Mesendoderm (in vitro differentiated cells): ENCODE data around the gene TRERF1.

Experiments used
- DNase-seq: peaks from one replicate; pipeline ENCODE4 v3.0.0; 2013
- H2AK5ac ChIP-seq: 2 replicates; pipeline ENCODE4 v1.6.1; 2013; ENCODE audit warnings: low read length, inconsistent platforms
- H2BK120ac ChIP-seq: 2 replicates; pipeline ENCODE4 v1.6.1; 2013; ENCODE audit warnings: low read depth, mild to moderate bottlenecking, low read length, moderate library complexity, mixed read lengths
- H2BK15ac ChIP-seq: replicated peaks from 2 replicates; pipeline ENCODE4 v1.6.1; 2013; ENCODE audit warnings: low read depth, mild to moderate bottlenecking, moderate library complexity
- H2BK5ac ChIP-seq: 2 replicates; pipeline ENCODE4 v1.6.1; 2013; ENCODE audit warnings: low read length, inconsistent platforms
- H3K18ac ChIP-seq: 2 replicates; pipeline ENCODE4 v1.6.1; 2013; ENCODE audit warnings: mild to moderate bottlenecking, low read length, mixed read lengths
- H3K23ac ChIP-seq: one replicate; pipeline ENCODE4 v1.6.1; 2013; ENCODE audit warnings: low read length
- H3K27ac ChIP-seq: 2 replicates; pipeline ENCODE4 v1.5.1; 2013; ENCODE audit warnings: low read depth, mild to moderate bottlenecking, inconsistent platforms, low read length, moderate library complexity
- H3K27me3 ChIP-seq: 2 replicates; pipeline ENCODE4 v1.6.1; 2013; ENCODE audit warnings: low read length, control low read depth, mild to moderate bottlenecking, inconsistent platforms; ENCODE audit not compliant: insufficient read depth, poor library complexity
- H3K36me3 ChIP-seq: 2 replicates; pipeline ENCODE4 v1.6.1; 2013; ENCODE audit warnings: low read length, inconsistent platforms; ENCODE audit not compliant: control insufficient read depth, insufficient read depth
- H3K4ac ChIP-seq: one replicate; pipeline ENCODE4 v1.6.1; 2013; ENCODE audit warnings: low read depth, mild to moderate bottlenecking, low read length, moderate library complexity
- H3K4me1 ChIP-seq: 2 replicates; pipeline ENCODE4 v1.6.1; 2013; ENCODE audit warnings: low read depth, low read length, inconsistent platforms; ENCODE audit not compliant: control insufficient read depth
- H3K4me2 ChIP-seq: 2 replicates; pipeline ENCODE4 v1.6.1; 2013; ENCODE audit warnings: low read length
- H3K4me3 ChIP-seq: 2 replicates; pipeline ENCODE4 v1.5.1; 2013; ENCODE audit warnings: mild to moderate bottlenecking, low read length
- H3K56ac ChIP-seq: one replicate; pipeline ENCODE4 v1.6.1; 2013; ENCODE audit warnings: low read length
- H3K79me1 ChIP-seq: 2 replicates; pipeline ENCODE4 v1.6.1; 2013; ENCODE audit warnings: low read length, inconsistent platforms
- H3K79me2 ChIP-seq: 2 replicates; pipeline ENCODE4 v1.6.1; 2013; ENCODE audit warnings: mild to moderate bottlenecking, low read length; ENCODE audit not compliant: control insufficient read depth, insufficient read depth
- H3K9ac ChIP-seq: 2 replicates; pipeline ENCODE4 v1.6.1; 2013; ENCODE audit warnings: low read length, inconsistent platforms
- H4K5ac ChIP-seq: one replicate; pipeline ENCODE4 v1.6.1; 2013; ENCODE audit warnings: low read length
- H4K8ac ChIP-seq: one replicate; pipeline ENCODE4 v1.6.1; 2013; ENCODE audit warnings: low read depth, mild to moderate bottlenecking, control low read depth, low read length, moderate library complexity
- WGBS: extraction: QIAGEN DNeasy Blood & Tissue Kit; methylation state at CpG from one replicate; pipeline ENCODE4 v1.1.7; 2013; ENCODE audit warnings: low lambda C conversion rate, missing lambda C conversion rate; ENCODE audit not compliant: insufficient coverage; ENCODE audit errors: extremely low coverage; 5-methylcytosine and 5-hydroxymethylcytosine counted together

Gene TRERF1

GRCh38 chr6:42302411-42302810 is 149.3 kb downstream of the TRERF1 start:
- Histone ChIP-seq H3K4me2 (no peak overlapping the region), H3K4ac (no peak overlapping the region), H3K27me3 (no peaks in the 10 kb centered on the region), H4K8ac (no peak overlapping the region), H3K4me1 (peaks cover 3% of the 10 kb centered on the region), H2AK5ac (no peak overlapping the region), H2BK120ac (no peak overlapping the region), H3K9ac (no peak overlapping the region), H3K79me1 (no peaks in the 10 kb centered on the region), H3K4me3 (no peak overlapping the region), H3K36me3 (no peaks in the 10 kb centered on the region), H3K56ac (no peak overlapping the region), H2BK15ac (no peak overlapping the region), H3K23ac (no peak overlapping the region), H3K79me2 (no peaks in the 10 kb centered on the region), H4K5ac (no peak overlapping the region), H2BK5ac (no peak overlapping the region), H3K27ac (no peak overlapping the region), H3K18ac (no peak overlapping the region)
- no peak for DNase-seq
- no CpG with 5 or more reads among the region's 3 CpGs for WGBS

DNA sequence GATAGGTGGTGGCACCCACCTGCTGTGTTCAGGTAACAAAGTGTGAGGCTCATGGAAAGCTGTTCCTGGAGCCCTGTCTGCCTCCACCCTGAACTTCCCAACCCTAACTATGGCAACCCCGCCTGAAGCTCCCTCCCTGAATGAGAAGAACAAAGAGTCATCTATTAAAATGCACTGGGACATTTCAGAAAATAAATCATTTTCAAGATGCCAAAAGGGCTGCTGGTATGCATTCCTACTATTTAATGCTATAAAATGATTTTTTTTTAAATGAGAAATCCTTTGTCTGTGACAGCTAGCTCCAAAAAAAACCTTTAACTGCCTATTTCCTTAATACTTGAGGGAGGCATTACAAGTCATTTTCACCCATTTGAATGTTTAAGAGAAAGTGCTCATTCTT is 149.7 kb downstream of the TRERF1 start:
- Histone ChIP-seq H3K23ac (no peak overlapping the region), H3K4ac (no peak overlapping the region), H3K56ac (no peak overlapping the region), H3K79me2 (no peaks in the 10 kb centered on the region), H2BK5ac (no peak overlapping the region), H3K79me1 (no peaks in the 10 kb centered on the region), H3K27me3 (no peaks in the 10 kb centered on the region), H4K8ac (no peak overlapping the region), H4K5ac (no peak overlapping the region), H3K4me2 (no peak overlapping the region), H2AK5ac (no peak overlapping the region), H3K4me3 (no peak overlapping the region), H3K27ac (no peak overlapping the region), H3K18ac (no peak overlapping the region), H2BK120ac (no peak overlapping the region), H3K9ac (no peak overlapping the region), H2BK15ac (no peak overlapping the region), H3K36me3 (no peaks in the 10 kb centered on the region), H3K4me1 (peaks cover 3% of the 10 kb centered on the region)
- no CpG with 5 or more reads among the region's 1 CpG for WGBS
- no peak for DNase-seq

DNA sequence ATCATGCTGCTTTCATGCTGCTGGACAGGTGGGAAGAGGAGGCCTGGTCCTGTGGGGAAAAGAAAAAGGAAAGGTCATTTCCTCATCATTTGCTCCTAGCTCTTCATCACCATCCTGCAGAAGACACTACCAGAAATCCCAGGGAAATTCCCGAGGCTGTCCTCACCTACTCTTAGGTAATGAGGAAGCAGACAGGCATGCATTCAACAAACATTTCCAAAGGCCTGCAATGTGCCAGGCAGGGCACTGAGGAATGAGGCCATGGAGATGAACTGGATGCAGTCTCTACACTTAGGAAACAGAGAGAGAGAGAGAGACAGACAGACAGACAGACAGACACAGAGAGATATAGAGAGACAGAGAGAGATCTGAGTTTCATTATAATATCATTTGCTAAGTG is 151.0 kb downstream of the TRERF1 start:
- Histone ChIP-seq H2BK15ac (no peak overlapping the region), H4K8ac (no peak overlapping the region)

DNA sequence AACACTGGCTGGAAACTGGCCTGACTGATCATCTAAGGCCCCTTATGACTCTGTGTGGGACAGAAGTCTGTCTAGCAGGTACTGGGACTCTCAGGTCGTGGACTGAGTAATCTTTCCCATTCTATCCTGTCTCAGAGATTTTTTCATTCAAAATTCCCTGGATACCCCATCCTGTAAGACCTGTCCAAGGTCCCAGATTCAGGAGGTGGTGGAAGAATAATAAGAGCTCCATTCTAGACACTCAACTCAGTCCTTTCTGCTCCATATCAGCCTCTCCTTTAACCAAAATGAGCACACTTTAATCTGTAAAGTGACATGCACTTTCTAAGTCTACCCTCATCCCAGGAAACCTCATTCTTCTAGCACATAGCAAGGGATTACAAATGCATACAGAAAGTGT is 151.5 kb downstream of the TRERF1 start:
- no peaks in the 10 kb centered on the region for H3K79me1 ChIP-seq

More for the DNA sequence above, 151.0 kb downstream of the TRERF1 start:
- DNase-seq: no peak
- H3K4me3 ChIP-seq: no peak overlapping the region
- no peaks in the 10 kb centered on the region for H3K79me1 ChIP-seq
- H3K18ac ChIP-seq: no peak overlapping the region
- no peak overlapping the region for H3K4ac ChIP-seq
- no CpG with 5 or more reads among the region's 1 CpG for WGBS
- no peaks in the 10 kb centered on the region for H3K27me3 ChIP-seq
- no peak overlapping the region for H2BK5ac ChIP-seq
- peaks cover 3% of the 10 kb centered on the region for H3K4me1 ChIP-seq
- no peak overlapping the region for H3K27ac ChIP-seq
- H3K56ac ChIP-seq: no peak overlapping the region
- H3K36me3 ChIP-seq: no peaks in the 10 kb centered on the region
- no peak overlapping the region for H3K4me2 ChIP-seq
- H2AK5ac ChIP-seq: no peak overlapping the region
- H4K5ac ChIP-seq: no peak overlapping the region
- no peak overlapping the region for H3K9ac ChIP-seq
- H2BK120ac ChIP-seq: no peak overlapping the region
- no peak overlapping the region for H3K23ac ChIP-seq
- H3K79me2 ChIP-seq: no peaks in the 10 kb centered on the region

DNA sequence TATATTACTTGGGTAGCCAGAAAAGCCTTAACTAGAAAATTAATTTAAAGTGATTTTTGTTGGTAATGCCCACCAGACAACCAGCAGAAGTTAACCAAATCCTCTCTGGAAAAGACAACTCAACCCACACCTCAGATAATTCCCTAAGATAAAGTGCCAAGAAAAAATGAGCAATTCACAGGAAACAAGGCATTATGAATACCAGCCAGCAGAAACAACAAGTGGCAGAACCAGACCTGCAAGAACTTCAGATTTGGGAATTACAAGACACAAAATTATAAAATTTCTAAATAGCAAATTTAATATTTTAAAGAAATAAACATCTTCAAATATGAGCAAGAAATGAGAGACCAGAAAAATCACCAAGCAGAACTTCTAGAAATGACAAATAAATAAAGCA is 154.1 kb downstream of the TRERF1 start:
- Histone ChIP-seq H3K79me1 (no peaks in the 10 kb centered on the region), H3K79me2 (no peaks in the 10 kb centered on the region), H2BK120ac (no peak overlapping the region), H3K4ac (no peak overlapping the region), H3K56ac (no peak overlapping the region), H2AK5ac (no peak overlapping the region), H4K8ac (no peak overlapping the region), H2BK5ac (no peak overlapping the region), H3K27me3 (no peaks in the 10 kb centered on the region), H3K23ac (no peak overlapping the region), H3K36me3 (no peaks in the 10 kb centered on the region), H2BK15ac (no peak overlapping the region), H3K4me1 (no peaks in the 10 kb centered on the region), H3K4me2 (no peak overlapping the region), H3K9ac (no peak overlapping the region), H3K18ac (no peak overlapping the region), H3K4me3 (no peak overlapping the region), H3K27ac (no peak overlapping the region), H4K5ac (no peak overlapping the region)
- no peak for DNase-seq

More for the DNA sequence above, 151.5 kb downstream of the TRERF1 start:
- Histone ChIP-seq H3K56ac (no peak overlapping the region), H2BK120ac (no peak overlapping the region), H3K4me2 (no peak overlapping the region), H3K36me3 (no peaks in the 10 kb centered on the region), H2BK5ac (no peak overlapping the region), H2AK5ac (no peak overlapping the region), H2BK15ac (no peak overlapping the region), H3K23ac (no peak overlapping the region), H3K4me1 (peaks cover 3% of the 10 kb centered on the region), H4K5ac (no peak overlapping the region), H3K4ac (no peak overlapping the region), H3K79me2 (no peaks in the 10 kb centered on the region), H3K18ac (no peak overlapping the region), H3K9ac (no peak overlapping the region), H4K8ac (no peak overlapping the region), H3K27me3 (no peaks in the 10 kb centered on the region), H3K4me3 (no peak overlapping the region), H3K27ac (no peak overlapping the region)
- WGBS: no CpG with 5 or more reads among the region's 1 CpG
- no peak for DNase-seq

DNA sequence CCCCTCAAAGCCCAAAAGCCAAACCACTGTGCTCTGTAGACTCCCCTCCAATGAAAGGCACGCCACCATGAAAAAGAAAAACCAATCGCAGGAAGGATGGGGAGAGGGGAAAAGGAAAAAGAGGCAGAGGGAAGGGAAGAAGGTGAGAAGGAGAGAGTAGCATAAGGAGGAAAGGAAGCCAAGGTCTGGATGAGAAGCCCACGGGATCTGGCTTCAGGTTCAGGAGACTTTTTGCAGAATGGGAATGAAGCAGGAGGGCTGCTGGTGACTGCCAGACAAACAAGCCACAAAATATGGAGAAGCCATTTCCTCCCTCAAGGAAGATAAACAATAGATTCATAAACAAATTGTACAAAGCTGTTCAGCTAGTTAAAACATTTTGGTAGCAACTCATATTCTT is 155.1 kb downstream of the TRERF1 start:
- no peaks in the 10 kb centered on the region for H3K79me2 ChIP-seq
- H3K4me2 ChIP-seq: no peak overlapping the region
- H3K4me1 ChIP-seq: no peaks in the 10 kb centered on the region
- no peak overlapping the region for H3K56ac ChIP-seq
- no peak overlapping the region for H2BK15ac ChIP-seq
- H2BK120ac ChIP-seq: no peak overlapping the region
- DNase-seq: no peak
- no peak overlapping the region for H2BK5ac ChIP-seq
- no peaks in the 10 kb centered on the region for H3K36me3 ChIP-seq
- no peak overlapping the region for H3K4me3 ChIP-seq
- no peaks in the 10 kb centered on the region for H3K27me3 ChIP-seq
- H3K18ac ChIP-seq: no peak overlapping the region
- H4K8ac ChIP-seq: no peak overlapping the region
- no peak overlapping the region for H3K9ac ChIP-seq
- no peaks in the 10 kb centered on the region for H3K79me1 ChIP-seq
- H2AK5ac ChIP-seq: no peak overlapping the region
- H3K23ac ChIP-seq: no peak overlapping the region
- no peak overlapping the region for H4K5ac ChIP-seq
- no peak overlapping the region for H3K27ac ChIP-seq
- no CpG with 5 or more reads among the region's 3 CpGs for WGBS
- H3K4ac ChIP-seq: no peak overlapping the region
